Cardiac muscle cell (in vitro differentiated cells and primary cell): ENCODE data around the gene RGS14. TPM values are rescaled to one million over a fixed set of nuclear protein-coding genes. Genes with fewer than 3 reads are reported as not detected.

Experiments used
- DNase-seq, 2 donors: peaks; one replicate each; pipeline versions ENCODE4 v3.0.0 to v3.0.0-alpha.2; 2010 to 2017; ENCODE audit warnings: low read depth in 1 of 2, low spot score in 1 of 2
- H3K27ac ChIP-seq: fragments of 200-600 bp; sonication (generic); 2 replicates; pipeline ENCODE4 v1.5.1; 2016
- H3K27me3 ChIP-seq: fragments of 200-600 bp; sonication (generic); 2 replicates; pipeline ENCODE4 v1.6.0; 2016; ENCODE audit warnings: control low read depth
- H3K36me3 ChIP-seq: fragments of 200-600 bp; sonication (generic); 2 replicates; pipeline ENCODE4 v1.5.1; 2016; ENCODE audit warnings: control low read depth
- H3K4me1 ChIP-seq: fragments of 200-600 bp; sonication (generic); 2 replicates; pipeline ENCODE4 v1.8.1; 2017; ENCODE audit warnings: low read depth, mild to moderate bottlenecking, mixed run types
- H3K4me3 ChIP-seq: fragments of 200-600 bp; sonication (generic); 2 replicates; pipeline ENCODE4 v1.5.1; 2016; ENCODE audit warnings: mild to moderate bottlenecking
- H3K9me3 ChIP-seq: fragments of 200-600 bp; sonication (generic); 2 replicates; pipeline ENCODE4 v1.5.1; 2017; ENCODE audit warnings: low read depth, mild to moderate bottlenecking, control low read depth
- polyA plus RNA-seq: library from polyadenylated mRNA; unstranded; fragments of >200 nt; fragmentation: Nextera tagmentation; extraction: Ambion mirVana; gene quantifications from 2 replicates; pipeline ENCODE4 v1.2.1, GENCODE V29; 2016
- total RNA-seq: library from RNA; depleted of rRNA; stranded (reverse); fragments of >200 nt; gene quantifications from 2 replicates; pipeline ENCODE4 v1.2.3, GENCODE V29; 2016
- TF ChIP-seq, protein P1 (sequence below): IDR thresholded peaks from 2 replicates; pipeline ENCODE4 v1.5.1; 2012; ENCODE audit warnings: low read depth, mild to moderate bottlenecking, low read length

The RGS14 gene
- total and polyA plus RNA-seq, 2 experiments from 2014 or later = 33.6 to 139 TPM

DNA sequence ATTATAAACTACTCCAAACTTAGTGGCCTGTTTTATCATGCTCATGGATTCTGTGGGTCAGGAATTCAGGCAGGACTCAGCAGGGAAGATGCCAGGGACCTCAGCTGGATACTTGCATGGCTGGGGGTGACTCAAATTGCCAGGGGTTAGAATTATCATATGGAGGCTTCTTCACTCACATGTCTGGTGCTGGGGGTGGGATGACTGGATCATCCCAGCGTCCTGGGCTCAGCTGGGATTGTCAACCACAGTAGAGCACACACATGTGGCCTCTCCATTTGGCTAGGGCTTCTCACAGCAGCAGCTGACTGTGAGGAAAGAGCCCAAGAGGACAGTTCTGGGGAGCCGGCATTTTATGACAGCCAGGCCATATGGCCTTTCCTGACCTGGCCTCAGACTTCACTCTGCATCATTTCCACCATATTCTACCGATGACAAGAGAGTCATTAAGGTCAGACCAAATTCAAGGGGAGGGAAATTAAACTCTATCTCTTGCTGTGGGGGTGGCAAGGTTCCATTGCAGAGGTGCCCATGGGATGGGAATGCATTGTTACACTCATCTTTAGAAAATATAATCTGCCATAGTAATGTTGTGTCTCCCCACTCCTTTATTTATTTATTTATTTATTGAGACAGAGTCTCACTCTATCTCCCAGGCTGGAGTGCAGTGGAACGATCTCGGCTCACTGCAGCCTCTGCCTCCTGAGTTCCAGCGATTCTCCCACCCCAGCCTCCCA is 63.5 kb downstream of the RGS14 start:
- no peaks in the 10 kb centered on the region for H3K36me3 ChIP-seq
- no peak overlapping the region for H3K27ac ChIP-seq
- TF ChIP-seq, protein P1, sequence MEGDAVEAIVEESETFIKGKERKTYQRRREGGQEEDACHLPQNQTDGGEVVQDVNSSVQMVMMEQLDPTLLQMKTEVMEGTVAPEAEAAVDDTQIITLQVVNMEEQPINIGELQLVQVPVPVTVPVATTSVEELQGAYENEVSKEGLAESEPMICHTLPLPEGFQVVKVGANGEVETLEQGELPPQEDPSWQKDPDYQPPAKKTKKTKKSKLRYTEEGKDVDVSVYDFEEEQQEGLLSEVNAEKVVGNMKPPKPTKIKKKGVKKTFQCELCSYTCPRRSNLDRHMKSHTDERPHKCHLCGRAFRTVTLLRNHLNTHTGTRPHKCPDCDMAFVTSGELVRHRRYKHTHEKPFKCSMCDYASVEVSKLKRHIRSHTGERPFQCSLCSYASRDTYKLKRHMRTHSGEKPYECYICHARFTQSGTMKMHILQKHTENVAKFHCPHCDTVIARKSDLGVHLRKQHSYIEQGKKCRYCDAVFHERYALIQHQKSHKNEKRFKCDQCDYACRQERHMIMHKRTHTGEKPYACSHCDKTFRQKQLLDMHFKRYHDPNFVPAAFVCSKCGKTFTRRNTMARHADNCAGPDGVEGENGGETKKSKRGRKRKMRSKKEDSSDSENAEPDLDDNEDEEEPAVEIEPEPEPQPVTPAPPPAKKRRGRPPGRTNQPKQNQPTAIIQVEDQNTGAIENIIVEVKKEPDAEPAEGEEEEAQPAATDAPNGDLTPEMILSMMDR = no peak

More for the DNA sequence above, 63.5 kb downstream of the RGS14 start:
- no peak for DNase-seq
- Histone ChIP-seq H3K4me3 (no peak overlapping the region), H3K9me3 (no peaks in the 10 kb centered on the region), H3K4me1 (no peaks in the 10 kb centered on the region), H3K27me3 (no peaks in the 10 kb centered on the region)

Other genes with a start within 250 kb of the RGS14 start
- gene NSD1, start 224.2 kb upstream of the RGS14 start, total RNA-seq = 29.7 and 37.9 TPM in 2 replicates
- gene NSD1, start 224.2 kb upstream of the RGS14 start, polyA plus RNA-seq = 37.8 and 44.0 TPM in 2 replicates
- gene RAB24, start 54.2 kb upstream of the RGS14 start, total RNA-seq = 69.2 and 94.7 TPM in 2 replicates
- 70.7 and 81.5 TPM in 2 replicates for gene RAB24, start 54.2 kb upstream of the RGS14 start, polyA plus RNA-seq
- gene PRELID1, start 54.1 kb upstream of the RGS14 start, total RNA-seq = 86.0 and 156 TPM in 2 replicates
- 134 and 185 TPM in 2 replicates for gene PRELID1, start 54.1 kb upstream of the RGS14 start, polyA plus RNA-seq
- 15.2 and 112 TPM in 2 replicates for gene MXD3, start 46.0 kb upstream of the RGS14 start, total RNA-seq
- gene MXD3, start 46.0 kb upstream of the RGS14 start, polyA plus RNA-seq = 7.3 and 50.5 TPM in 2 replicates
- gene LMAN2, start 6.3 kb upstream of the RGS14 start, total RNA-seq = 163 and 198 TPM in 2 replicates
- gene LMAN2, start 6.3 kb upstream of the RGS14 start, polyA plus RNA-seq = 213 and 261 TPM in 2 replicates
- gene SLC34A1, start 26.5 kb downstream of the RGS14 start, total RNA-seq = not detected in 2 replicates
- not detected in 2 replicates for gene SLC34A1, start 26.5 kb downstream of the RGS14 start, polyA plus RNA-seq
- gene PFN3, start 42.7 kb downstream of the RGS14 start, total RNA-seq = not detected in 2 replicates
- gene PFN3, start 42.7 kb downstream of the RGS14 start, polyA plus RNA-seq = not detected in 2 replicates
- 3.4 and 4.6 TPM in 2 replicates for gene F12, start 51.6 kb downstream of the RGS14 start, total RNA-seq
- 5.0 and 13.6 TPM in 2 replicates for gene F12, start 51.6 kb downstream of the RGS14 start, polyA plus RNA-seq
- 43.7 and 62.1 TPM in 2 replicates for gene GRK6, start 68.8 kb downstream of the RGS14 start, total RNA-seq
- gene GRK6, start 68.8 kb downstream of the RGS14 start, polyA plus RNA-seq = 39.6 and 62.0 TPM in 2 replicates
- gene PRR7, start 88.9 kb downstream of the RGS14 start, total RNA-seq = 26.4 and 29.0 TPM in 2 replicates
- 27.1 and 29.2 TPM in 2 replicates for gene PRR7, start 88.9 kb downstream of the RGS14 start, polyA plus RNA-seq
- 258 and 295 TPM in 2 replicates for gene DBN1, start 115.7 kb downstream of the RGS14 start, total RNA-seq
- gene DBN1, start 115.7 kb downstream of the RGS14 start, polyA plus RNA-seq = 147 and 185 TPM in 2 replicates
- gene PDLIM7, start 139.7 kb downstream of the RGS14 start, total RNA-seq = 165 and 255 TPM in 2 replicates
- 328 and 537 TPM in 2 replicates for gene PDLIM7, start 139.7 kb downstream of the RGS14 start, polyA plus RNA-seq
- gene DOK3, start 151.9 kb downstream of the RGS14 start, total RNA-seq = 2.4 and 6.0 TPM in 2 replicates
- gene DOK3, start 151.9 kb downstream of the RGS14 start, polyA plus RNA-seq = 0.95 and 3.7 TPM in 2 replicates
- gene DDX41, start 159.0 kb downstream of the RGS14 start, total RNA-seq = 183 and 223 TPM in 2 replicates
- 107 and 109 TPM in 2 replicates for gene DDX41, start 159.0 kb downstream of the RGS14 start, polyA plus RNA-seq
- 62.2 and 80.9 TPM in 2 replicates for gene FAM193B, start 196.6 kb downstream of the RGS14 start, total RNA-seq
- 67.4 and 80.2 TPM in 2 replicates for gene FAM193B, start 196.6 kb downstream of the RGS14 start, polyA plus RNA-seq
- 146 and 176 TPM in 2 replicates for gene TMED9, start 234.3 kb downstream of the RGS14 start, total RNA-seq
- gene TMED9, start 234.3 kb downstream of the RGS14 start, polyA plus RNA-seq = 228 and 317 TPM in 2 replicates
- gene B4GALT7, start 242.2 kb downstream of the RGS14 start, total RNA-seq = 29.0 and 44.3 TPM in 2 replicates
- 31.6 and 42.3 TPM in 2 replicates for gene B4GALT7, start 242.2 kb downstream of the RGS14 start, polyA plus RNA-seq